Right renal pelvis (tissue), 4 donors: ENCODE measurements around the gene ATP2B2. TPM values are rescaled to one million over a fixed set of nuclear protein-coding genes. Genes with fewer than 3 reads are reported as not detected.

Source experiments
- DNase-seq, 4 donors: peaks; one replicate each; pipeline ENCODE4 v3.0.0-alpha.2; 2013; ENCODE audit warnings: low read depth in 4 of 4, low spot score in 3 of 4, missing footprints in 1 of 4
- polyA plus RNA-seq, 4 donors: library from polyadenylated mRNA; unstranded; fragments of 120-200 nt; gene quantifications; one replicate each; pipeline ENCODE4 v1.2.1, GENCODE V29; 2013; ENCODE audit not compliant: insufficient read length in 4 of 4

Gene ATP2B2
- polyA plus RNA-seq, 4 donors: 0.38 to 0.51 (median 0.41) TPM

DNA sequence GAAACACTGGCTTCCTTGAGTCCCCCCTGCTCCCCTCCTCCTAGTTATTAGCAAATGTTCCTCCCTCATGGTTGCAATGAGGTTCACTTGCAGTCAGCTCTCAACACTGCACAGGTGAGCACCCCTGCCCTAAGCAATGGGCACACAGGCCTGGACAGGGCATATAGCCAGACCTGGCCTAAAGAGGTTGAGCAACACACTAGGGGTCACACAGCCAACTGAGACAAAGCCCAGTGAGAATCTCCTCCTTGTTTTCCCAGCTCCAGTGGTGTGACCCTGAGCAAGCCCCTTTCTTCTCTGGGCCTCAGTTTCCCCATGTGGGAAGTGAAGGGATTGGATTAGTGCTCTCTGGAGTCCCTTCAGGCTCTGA, 49.9 kb downstream of the ATP2B2 start:
- DNase-seq: no peak

DNA sequence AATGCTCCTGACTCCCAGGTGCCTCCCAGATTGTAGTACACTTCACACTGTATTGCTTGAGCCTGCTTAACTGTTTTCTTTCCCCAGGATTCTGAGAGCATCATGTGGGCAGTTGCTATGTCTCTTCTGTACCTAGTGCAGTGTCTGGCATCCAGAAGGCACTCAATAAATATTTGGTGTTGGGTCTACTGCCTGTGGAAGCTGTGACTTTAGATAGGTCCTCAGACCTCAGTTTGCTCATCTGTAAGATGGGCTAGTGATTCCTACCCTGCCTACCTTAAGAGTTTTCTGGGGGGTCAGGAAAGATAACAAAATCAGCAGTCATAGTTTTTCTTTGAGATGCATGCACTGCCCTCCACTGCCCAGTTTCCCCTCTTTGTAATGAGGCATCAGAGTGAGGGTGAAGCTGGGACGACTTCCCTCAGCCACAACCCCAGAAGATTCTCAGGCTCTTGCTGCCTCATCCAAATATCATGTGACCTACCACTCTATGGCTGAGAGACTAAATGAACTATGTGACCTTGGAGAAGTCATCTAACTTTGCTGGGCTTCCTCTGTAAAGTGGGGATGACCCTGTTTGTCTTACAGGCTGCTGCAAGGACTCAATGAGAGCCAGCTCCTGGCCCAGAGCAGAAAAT, 50.4 kb downstream of the ATP2B2 start:
- no peak for DNase-seq

DNA sequence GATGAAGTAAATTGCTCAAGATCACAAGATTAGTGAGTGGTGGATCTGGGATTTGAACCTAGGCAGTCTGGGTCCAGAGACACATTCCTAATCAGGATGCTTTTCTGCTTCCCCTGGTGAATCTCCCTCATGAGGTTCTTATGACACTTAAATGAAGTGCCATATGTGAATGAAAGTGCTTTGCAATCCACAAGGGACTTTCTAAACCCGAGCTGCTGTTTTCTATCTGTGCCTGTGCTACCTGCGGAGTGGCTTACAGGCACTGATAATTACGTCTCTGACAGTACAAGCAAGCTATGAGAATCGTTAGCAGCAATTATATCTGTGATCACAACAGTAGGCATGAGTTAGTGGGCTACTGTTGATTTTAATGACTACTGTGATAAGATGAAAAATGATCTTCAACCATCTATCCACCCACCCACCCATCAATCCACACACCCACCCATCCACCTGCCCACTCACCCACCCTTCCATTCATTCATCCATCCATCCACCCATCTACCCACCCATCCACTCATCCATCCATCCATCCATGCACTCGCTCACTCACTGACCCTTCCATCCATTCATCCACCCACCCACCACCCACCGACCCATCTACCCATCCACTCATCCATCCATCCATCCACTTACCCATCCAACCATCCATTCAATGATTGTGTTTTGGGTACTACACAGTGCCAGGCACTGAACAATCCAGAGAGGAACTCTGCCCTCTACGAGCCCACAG, 51.8 kb downstream of the ATP2B2 start:
- no peak for DNase-seq

DNA sequence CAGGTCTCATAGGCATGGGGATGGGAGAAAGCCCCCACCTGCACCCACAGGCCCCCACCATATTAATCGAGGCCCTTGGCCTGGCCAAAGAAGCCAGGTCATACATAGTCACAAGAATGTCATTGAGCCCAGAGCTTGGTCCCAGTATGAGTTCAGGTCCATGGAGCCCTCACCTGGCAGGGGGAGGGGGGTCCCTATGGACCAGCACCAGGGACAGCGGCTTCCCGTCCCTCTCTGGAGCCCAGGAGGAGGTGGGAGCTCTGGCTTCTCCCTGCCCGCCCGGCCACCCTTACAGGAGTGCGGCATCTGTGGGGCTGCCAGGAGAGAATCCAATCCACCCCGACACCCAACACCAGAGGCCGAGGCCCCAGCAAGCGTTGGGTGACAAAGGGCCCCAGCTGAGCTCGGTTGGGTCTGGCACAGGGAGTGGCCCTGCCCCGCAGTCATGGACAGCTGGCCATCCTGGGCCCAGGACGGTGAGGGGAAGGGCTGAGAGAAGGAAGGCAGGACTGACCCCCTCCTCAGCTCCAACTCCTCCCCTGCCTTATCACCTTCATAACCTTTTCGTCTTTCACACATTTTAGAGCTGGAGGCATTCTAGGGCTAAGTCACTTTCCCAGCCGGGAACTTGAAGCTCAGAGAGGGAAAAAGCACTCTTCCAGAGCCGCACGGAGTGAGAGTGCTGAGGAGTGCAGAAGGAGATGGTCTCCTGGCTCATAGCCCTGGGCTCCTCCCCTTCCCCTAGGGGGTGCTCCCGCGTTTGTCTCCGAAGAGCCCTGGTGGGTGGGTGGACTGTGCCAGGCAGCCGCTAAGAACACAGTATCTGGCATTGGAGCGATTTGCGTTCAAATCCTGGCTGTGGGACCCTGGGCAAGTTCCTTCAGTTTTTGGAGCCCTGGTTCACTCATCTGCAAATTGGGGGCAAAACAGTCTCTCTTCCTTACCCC, 54.6 kb downstream of the ATP2B2 start:
- DNase-seq: no peak

DNA sequence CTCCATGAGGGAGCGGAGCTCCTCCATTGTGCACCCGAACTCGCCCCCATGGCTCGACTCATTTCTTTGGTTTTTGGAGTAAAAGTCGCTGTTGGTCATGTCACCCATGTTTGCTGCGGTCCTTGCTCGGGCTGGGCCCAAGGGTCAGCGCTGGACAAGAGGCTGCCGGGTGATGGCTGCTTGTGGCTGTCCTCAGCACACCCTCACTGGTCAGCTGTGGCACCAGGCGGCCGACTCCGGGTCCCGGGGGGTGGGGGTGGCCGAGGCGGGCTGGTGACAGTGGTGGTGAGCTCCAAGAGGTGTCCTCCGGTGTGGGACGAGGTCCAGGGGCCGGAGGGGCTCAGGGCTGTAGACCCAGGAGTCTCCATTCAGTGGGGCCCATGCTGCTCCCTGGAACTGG, 56.0 kb downstream of the ATP2B2 start:
- no peak for DNase-seq

DNA sequence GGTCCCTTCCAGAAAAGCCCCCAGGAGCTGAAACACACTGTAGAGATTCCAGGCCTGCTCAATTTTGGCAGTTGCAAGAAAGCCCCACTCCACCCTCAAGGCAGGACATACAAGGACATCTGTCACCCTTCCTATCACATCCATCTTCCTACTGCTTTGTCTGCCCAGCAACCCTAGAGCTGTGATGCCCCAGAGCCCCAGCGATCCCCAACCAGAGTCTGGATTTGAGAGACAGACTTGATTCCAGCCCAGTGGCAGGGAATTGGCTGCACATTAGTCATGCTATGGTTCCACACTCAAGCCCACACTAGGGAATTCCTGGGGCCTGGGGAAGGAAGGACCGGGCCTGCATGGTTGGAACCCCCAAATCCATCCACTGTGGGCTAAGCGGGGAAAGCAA, 56.8 kb downstream of the ATP2B2 start:
- DNase-seq: no peak

DNA sequence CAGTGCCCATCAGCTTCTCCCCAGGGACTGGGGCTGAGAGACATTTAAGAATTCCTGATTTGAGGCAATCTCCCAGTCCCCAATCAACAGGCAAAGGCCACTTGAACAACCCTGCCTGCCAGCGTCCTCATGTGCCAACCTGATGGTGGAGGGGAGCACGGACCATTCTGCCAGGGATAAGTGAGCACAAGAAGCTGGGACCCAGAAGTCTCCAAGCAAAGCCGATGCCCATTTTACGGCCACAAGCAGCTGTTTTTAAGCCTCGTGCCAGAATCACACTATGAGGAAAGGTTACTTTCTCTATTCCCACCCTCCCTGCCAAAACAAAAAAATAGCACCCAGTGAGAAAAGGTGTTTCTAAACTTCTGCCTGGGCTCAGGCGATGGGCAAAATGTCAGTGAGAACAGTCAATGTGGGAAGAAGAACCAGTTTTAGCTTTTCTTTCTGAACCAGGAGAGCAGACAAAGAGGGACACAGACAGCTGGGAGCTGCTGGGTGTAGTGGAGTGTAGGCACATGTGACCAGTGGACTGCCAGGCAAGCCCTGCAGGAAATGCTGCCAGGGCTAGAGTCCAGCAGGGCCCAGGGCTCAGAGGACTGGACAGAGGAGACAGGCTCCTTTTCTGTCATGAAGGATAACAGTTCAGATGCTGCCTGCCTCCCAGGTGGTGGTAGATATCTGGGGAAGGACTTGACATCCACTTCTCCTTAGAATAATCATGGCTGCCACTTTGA, 57.7 kb downstream of the ATP2B2 start:
- DNase-seq: no peak

DNA sequence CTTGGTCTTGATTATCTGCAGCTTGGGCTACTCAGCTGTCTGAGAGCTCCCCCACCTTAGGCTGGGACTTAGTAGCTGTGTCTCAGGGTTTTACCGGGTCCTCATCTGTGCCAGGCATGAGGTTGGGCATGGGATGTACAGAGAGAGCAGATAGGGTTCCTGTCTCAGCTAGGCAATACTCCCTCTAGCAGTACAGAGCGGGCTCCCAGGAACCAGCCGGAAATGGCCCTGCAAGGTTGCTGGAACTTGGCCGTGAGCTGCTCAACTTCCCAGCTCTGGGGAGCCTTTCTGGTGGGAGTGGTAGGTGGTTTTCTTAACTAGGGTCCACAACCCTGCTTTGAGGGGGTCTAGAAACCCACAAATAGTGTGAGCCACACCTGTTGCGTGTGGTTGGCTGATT, 58.3 kb downstream of the ATP2B2 start:
- DNase-seq: no peak

DNA sequence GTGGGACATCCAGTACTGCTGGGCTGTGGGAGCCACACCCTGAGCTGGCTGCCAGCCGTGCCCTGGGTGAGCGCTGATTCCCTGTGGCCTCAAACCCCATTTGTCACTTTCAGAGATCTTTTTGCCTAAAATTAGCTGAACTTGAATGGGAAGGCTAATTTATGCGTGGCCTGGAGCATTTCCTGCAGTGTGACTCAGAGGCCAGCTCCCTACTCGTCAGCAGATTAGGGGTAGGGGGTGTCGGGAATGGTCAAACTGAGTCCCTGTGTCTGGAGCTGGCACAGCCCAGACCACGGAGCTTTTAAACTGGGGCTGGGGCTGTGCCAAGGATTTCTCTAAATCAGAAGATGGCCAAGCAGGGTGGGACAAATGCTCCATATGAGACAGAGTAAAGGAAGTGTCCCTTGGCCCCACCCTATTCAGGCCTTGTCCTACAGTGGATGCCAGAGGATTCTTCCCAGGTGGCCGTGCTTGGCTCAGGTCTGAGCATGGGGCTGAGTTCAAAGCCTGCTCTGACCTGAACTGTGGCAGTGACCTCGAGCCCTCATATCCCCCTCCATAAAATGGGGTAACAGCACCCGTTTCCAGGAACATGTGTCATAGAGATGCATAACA, 59.7 kb downstream of the ATP2B2 start:
- no peak for DNase-seq

DNA sequence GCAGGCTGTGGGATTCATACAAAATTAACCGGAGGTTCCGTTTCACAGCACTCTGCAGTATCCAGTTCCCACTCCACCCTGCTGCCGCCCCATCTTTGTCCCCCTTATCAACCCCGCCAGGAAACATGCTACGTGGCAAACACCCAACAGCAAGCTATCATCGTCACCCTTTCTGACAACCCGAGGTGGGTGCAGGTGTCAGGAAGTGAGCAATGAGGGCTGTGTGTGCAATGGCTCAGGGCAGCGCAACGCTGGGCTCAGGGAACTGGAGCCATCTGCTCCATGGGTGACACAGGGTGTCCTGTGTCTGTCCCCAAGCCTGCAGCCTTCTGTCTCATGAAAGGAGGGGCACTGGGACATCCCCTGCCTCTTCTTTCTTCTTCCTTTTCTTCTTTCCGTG, 60.9 kb downstream of the ATP2B2 start:
- no peak for DNase-seq

DNA sequence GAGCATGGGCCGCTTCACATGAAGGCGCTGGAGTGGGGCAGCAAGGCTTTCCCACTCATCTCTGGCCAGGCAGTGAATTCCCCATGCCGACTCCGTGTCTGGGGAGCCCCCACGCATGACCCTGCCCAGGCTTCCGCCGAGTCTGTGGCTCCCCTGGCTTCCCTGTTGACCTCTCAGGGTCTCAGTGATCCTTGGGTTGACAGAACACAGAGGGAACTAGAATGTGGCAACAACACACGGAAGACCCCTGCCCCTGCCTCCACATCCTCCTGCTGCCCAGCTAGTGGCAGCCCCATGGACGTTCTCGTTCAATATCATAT, 61.3 kb downstream of the ATP2B2 start:
- no peak for DNase-seq

DNA sequence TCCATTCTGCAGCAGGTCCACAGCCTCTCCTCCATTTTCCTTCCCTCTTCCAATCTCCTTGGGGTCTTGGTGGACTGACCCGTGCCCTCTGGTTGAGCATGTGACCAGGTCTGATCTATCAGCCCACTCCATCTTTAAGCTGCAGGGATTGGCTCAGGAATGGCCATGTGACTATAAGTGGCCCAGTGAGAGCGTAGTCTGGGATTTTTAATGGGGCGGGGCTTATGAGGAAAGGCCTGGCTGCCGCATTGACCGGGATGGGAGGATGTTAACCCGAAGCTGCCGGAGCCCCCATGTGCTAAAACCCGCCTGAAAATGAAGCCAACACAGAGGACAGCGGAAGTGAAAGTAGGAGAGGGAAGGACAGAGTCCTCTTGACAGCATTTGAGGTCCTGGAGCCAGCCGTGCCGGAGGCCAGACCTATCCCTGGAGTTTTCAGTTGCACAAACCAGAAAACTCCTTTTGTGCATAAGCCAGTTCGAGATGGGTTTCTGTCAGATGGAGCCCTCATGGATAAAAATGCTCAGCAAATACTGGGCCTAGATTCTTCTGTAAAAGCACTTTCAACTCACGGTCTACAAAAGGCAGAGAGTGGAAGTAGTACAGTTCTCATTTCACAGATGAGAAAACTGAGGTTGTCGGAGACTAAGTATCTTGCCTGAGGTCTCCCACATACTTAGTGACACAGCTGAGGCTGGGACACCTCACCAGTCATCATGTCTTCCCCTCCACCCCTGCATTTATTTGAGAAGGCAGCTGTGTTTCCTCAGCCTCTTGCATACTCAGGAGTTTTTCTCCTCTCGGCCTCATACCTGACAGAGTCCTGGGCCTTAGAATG, 61.9 kb downstream of the ATP2B2 start:
- no peak for DNase-seq

DNA sequence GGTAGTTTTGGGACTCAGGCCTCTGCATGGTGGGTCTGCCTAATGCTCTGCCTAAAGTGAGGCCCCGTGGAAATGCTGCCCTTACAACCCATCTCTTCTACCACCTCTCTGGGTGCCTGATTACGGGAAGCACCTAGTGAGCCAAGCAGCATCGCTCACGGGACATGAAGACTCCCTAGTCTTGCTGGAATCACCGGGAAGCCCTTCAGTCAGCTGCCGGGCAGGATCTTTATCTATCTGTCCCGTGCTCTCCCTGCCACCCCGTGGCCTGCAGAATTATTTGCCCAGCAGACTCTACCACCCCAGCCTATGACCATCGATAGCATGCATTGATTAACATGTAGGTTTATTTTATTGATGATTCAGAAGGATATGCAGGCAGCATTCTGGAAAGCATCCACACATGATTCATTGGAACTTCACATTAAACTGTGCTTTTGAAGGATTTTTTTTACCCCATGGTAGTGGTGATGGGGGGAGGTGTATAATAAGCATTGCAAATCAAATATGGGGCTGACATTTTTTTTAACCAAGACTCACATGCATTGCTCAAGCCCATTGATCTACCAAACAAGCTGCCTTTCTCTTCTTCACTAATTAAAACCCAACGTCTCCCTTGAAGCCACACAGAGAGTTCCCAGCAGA, 63.1 kb downstream of the ATP2B2 start:
- no peak for DNase-seq

DNA sequence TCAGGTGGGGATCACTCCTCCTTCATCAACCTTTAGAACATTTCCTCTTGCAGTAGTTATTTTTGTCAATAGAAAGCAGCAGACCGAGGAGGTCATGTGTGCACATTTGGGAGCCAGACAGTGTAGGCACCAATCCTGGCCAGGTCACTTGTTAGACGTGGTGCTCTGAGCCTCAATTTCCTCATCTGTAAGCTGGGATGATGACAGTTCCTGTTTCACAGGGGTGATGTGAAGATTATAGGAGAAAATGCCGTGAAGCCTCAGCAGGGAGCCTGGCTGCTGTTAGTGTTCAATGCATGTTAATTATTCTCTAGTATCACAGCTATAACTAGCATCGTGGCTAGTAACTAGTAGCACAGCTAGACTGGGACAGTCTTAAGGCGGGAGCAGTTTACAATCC, 64.7 kb downstream of the ATP2B2 start:
- no peak for DNase-seq

DNA sequence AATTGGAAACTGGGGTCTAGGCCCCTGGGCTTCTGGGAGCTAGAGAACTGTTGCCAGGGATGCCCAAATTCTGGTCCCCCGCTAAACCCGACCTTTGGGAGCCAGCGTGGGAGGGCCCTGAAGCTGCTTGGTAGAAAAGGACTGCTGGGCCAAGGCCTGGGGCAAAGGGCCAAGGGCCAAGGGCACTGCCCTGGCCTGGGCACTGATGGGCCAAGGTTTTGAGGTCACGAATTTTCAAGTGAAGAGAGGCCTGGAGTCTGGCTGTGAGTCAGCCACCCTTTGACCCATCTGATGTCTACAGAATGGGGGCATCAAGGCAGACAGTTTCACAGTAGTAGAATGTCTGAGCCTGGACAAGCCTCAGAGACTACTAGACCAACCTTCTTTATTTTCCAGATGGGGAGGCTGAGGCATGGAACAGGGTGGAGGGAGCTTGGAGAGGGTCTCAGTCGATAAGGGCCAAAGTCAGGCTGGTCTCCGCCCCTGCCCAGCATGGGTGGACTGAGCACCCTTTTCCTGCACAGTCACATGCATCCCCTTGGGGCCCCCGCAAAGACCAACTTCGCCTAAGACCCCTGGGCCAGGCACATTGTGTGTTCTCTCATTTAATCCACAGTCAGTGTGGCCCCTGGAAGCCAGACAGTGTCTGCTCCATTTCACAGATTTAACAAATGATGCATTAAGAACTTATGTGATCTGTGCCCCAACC, 66.3 kb downstream of the ATP2B2 start:
- DNase-seq: no peak

DNA sequence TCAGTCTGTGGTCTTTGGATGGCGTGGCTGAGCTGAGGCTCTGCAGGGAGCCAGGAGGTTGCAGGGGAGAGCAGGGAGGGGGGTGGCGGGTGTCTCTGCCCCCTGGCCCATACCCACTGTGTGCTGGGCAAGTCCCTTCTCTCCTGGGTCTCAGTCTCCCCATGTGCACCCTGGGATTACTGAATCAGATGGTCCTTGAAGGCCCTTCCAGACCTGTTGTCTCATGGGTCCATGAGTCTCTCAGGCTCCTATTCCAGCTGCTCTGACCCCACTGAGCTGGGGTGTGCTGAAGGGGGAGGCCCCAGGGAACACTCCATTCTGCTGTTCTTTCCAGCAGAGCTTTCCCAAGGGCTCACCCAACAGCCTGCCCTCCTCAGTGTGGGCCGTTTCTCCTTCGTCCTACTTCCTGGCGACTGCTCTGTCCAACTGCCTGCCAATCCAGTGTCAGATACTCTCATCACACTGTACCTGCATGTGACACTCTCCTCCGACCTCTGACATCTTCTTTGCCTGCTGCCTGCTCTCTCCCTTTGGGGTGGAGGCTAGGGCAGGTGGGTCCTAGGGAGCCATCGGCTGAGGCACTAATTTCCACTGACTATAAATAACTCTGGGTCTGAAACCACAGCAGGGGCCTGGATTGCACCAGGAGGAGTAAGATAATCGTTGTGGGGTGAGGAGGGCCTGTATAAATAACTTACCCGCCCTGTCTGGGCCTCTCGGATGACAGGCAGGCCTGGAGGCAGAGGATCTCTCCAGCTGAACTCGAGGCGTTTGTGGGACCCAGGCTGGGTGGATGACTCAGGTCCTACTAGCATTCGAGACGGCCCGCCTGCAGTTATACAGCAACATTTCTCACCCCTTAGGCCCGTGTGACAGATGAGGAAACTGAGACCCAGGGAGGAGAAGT, 67.1 kb downstream of the ATP2B2 start:
- peak in 1 of 4 donors; percentile 10 for DNase-seq

DNA sequence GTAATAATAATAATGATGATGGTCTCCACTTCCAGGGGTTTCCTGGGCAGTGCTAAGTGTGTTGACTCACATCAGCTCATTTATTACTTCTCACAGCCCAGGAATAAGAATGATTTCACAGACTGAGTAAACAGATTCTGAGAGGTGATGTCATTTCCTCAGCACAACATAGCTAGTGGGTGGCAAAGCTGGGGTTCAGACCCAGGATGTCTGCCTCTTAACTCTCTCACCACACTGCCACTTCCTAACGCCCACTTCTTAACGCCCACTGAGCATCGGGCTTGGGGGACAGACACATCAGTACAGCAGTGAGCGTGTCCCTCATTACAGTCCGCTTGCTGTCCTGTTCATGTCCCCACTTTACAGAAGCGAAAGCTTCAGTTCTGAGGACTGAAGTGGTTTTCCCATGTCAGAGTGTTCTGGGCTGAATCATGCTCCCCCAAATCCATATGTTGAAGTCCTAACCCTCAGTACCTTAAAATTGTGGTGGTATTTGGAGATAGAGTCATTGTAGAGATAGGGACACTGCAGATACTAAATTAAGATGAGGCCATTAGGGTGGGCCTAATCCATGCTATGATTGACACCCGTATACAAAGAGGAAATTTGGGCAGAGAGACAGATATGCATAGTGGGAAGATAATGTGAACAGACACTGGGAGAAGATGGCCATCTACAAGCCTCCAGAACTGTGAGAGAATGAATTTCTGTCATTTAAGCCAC, 68.0 kb downstream of the ATP2B2 start:
- no peak for DNase-seq
